HG02981 (cell line): ENCODE data around the gene MAEL.

Experiments
- ATAC-seq: cut with Tn5 transposase; IDR thresholded peaks from one replicate; pipeline ENCODE4 v1.9.1; 2021; ENCODE audit warnings: mild to moderate bottlenecking, moderate library complexity; ENCODE audit not compliant: unreplicated experiment

The MAEL gene

GRCh38 chr1:166988974-166989515, at the start of gene MAEL:
Gene MAEL, plus strand, starts transcription at chr1:166989280. Its CDS starts 73 bp downstream, at chr1:166989353.
- ATAC-seq, result no peak

- no peak for ATAC-seq
Observed at GRCh38 chr1:166939741-166940375, 49.2 kb upstream of the MAEL start.

GRCh38 chr1:166944186-166944967, 44.7 kb upstream of the MAEL start:
- ATAC-seq, result no peak

- no peak for ATAC-seq
Observed at GRCh38 chr1:166947398-166948043, 41.6 kb upstream of the MAEL start.

- ATAC-seq, result no peak
Observed at GRCh38 chr1:166948856-166949350, 40.2 kb upstream of the MAEL start.

GRCh38 chr1:166950156-166950555, 38.9 kb upstream of the MAEL start:
- ATAC-seq, result no peak

GRCh38 chr1:166951050-166951449, 38.0 kb upstream of the MAEL start:
- ATAC-seq, result no peak

- ATAC-seq, result no peak
Observed at GRCh38 chr1:166952002-166952746, 36.9 kb upstream of the MAEL start.

- ATAC-seq, result no peak
Observed at GRCh38 chr1:166953491-166953890, 35.6 kb upstream of the MAEL start.

- ATAC-seq, result no peak
Observed at GRCh38 chr1:166956057-166956850, 32.8 kb upstream of the MAEL start.

GRCh38 chr1:166956872-166957271, 32.2 kb upstream of the MAEL start:
- no peak for ATAC-seq

GRCh38 chr1:166960858-166961474, 28.1 kb upstream of the MAEL start:
- peak; percentile 80 for ATAC-seq

GRCh38 chr1:166969074-166969677, 19.9 kb upstream of the MAEL start:
- ATAC-seq, result peak; percentile 91

- no peak for ATAC-seq
Observed at GRCh38 chr1:166971252-166971651, 17.8 kb upstream of the MAEL start.

- ATAC-seq, result no peak
Observed at GRCh38 chr1:166972193-166972592, 16.9 kb upstream of the MAEL start.

GRCh38 chr1:166972826-166973225, 16.3 kb upstream of the MAEL start:
- ATAC-seq, result no peak

- no peak for ATAC-seq
Observed at GRCh38 chr1:166974647-166975345, 14.3 kb upstream of the MAEL start.

GRCh38 chr1:166975361-166976129, 13.5 kb upstream of the MAEL start, which contains the start of gene ILDR2:
Gene ILDR2, minus strand, starts transcription at chr1:166975540. Its CDS starts 272 bp downstream, at chr1:166975268.
- peak; percentile 59 for ATAC-seq
